Stomach (tissue), 4 donors: ENCODE data around the gene VSTM4.

Source experiments
- CTCF ChIP-seq, 7 experiments: fragments of 450-650 bp in 4 of 7; fragments of 200-600 bp in 3 of 7; sonication (generic) in 3 of 7; IDR thresholded peaks; one replicate each; pipeline ENCODE4 v1.5.1; 2016 to 2019; ENCODE audit warnings: antibody characterized with exemption in 7 of 7, control low read depth in 2 of 7, mild to moderate bottlenecking in 1 of 7
- EP300 ChIP-seq: sonication (generic); formaldehyde crosslinking; IDR thresholded peaks from one replicate; pipeline ENCODE4 v1.6.1; 2017; ENCODE audit warnings: antibody characterized with exemption
- POLR2A ChIP-seq, 4 donors: fragments of 450-650 bp; IDR thresholded peaks; one replicate each; pipeline ENCODE4 v1.6.1; 2016; ENCODE audit warnings: antibody characterized with exemption in 4 of 4, control low read depth in 2 of 4, mild to moderate bottlenecking in 1 of 4, moderate library complexity in 1 of 4
- POLR2AphosphoS5 ChIP-seq, 3 donors: sonication (generic); formaldehyde crosslinking; IDR thresholded peaks; one replicate each; pipeline ENCODE4 v1.6.1; 2016; ENCODE audit warnings: antibody characterized with exemption in 3 of 3

DNA sequence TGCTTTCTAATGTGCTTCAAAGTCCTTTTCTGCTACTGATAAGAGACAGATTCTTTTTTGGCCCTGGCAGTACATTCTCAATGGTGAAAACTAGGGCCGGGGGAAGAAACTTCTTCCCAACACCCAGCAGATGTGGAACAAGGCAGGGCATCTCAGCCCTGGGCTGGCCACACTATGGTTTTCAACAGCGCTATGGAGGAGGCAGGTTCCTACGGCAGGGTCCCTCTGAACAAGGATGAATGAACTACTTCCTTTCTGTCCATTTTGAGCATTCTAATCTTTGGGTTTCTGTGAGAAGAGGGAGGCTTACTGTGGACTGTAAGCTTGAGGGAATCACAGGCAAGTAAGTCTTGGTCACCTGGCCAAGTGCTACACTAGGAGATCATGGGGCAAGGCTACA lies 78.7 kb downstream of the VSTM4 start:
- no peak for TF ChIP-seq CTCF (IDR thresholded peaks at IDR 0.05)
- no peak for TF ChIP-seq EP300
- TF ChIP-seq POLR2A (IDR thresholded peaks at IDR 0.05), result no peak
- TF ChIP-seq POLR2AphosphoS5 (IDR thresholded peaks at IDR 0.05), result no peak
